Type B pancreatic cell (in vitro differentiated cells): ENCODE results near the gene KCNK17. TPM values are rescaled to one million over a fixed set of nuclear protein-coding genes. Genes with fewer than 3 reads are reported as not detected.

Experiments
- DNase-seq: peaks from one replicate; pipeline ENCODE4 v3.0.0; 2021; ENCODE audit warnings: mixed read lengths; ENCODE audit not compliant: unreplicated experiment; ENCODE audit errors: extremely low spot score
- H3K27ac Mint-ChIP-seq: 2 replicates; pipeline ENCODE4 v1.8.0; 2021; ENCODE audit warnings: mild to moderate bottlenecking, mixed read lengths
- H3K27me3 Mint-ChIP-seq: 2 replicates; pipeline ENCODE4 v1.8.0; 2021; ENCODE audit warnings: mixed read lengths
- H3K36me3 Mint-ChIP-seq: 2 replicates; pipeline ENCODE4 v1.8.0; 2021; ENCODE audit warnings: mixed read lengths
- H3K4me1 Mint-ChIP-seq: one replicate; pipeline ENCODE4 v1.8.0; 2021; ENCODE audit warnings: mixed read lengths; ENCODE audit not compliant: unreplicated experiment
- H3K4me3 Mint-ChIP-seq: 2 replicates; pipeline ENCODE4 v1.8.0; 2021; ENCODE audit warnings: mild to moderate bottlenecking, mixed read lengths
- H3K9me3 Mint-ChIP-seq: 2 replicates; pipeline ENCODE4 v1.8.0; 2021; ENCODE audit warnings: mixed read lengths
- CTCF ChIP-seq: fragments of 200-600 bp; sonication (generic); conservative IDR thresholded peaks from 2 replicates; pipeline ENCODE4 v1.5.0; 2021; ENCODE audit warnings: antibody characterized with exemption, mild to moderate bottlenecking
- total RNA-seq: library from RNA; stranded (reverse); gene quantifications from 2 replicates; pipeline ENCODE4 v1.2.1, GENCODE V29; 2021; ENCODE audit warnings: low replicate concordance

The KCNK17 gene
- total RNA-seq, 1 donor from 2014 or later: 9.9 TPM

- TF ChIP-seq CTCF: no peak
- DNase-seq: no peak
- H3K27ac Mint-ChIP-seq: no peak overlapping the region
- H3K27me3 Mint-ChIP-seq: peaks cover 8% of the 10 kb centered on the region
- H3K4me3 Mint-ChIP-seq: no peak overlapping the region
- no peaks in the 10 kb centered on the region for H3K36me3 Mint-ChIP-seq
- H3K4me1 Mint-ChIP-seq: peaks cover 6% of the 10 kb centered on the region
- no peaks in the 10 kb centered on the region for H3K9me3 Mint-ChIP-seq
Measured at GRCh38 chr6:39300739-39301138, 13.5 kb downstream of the KCNK17 start.

DNA sequence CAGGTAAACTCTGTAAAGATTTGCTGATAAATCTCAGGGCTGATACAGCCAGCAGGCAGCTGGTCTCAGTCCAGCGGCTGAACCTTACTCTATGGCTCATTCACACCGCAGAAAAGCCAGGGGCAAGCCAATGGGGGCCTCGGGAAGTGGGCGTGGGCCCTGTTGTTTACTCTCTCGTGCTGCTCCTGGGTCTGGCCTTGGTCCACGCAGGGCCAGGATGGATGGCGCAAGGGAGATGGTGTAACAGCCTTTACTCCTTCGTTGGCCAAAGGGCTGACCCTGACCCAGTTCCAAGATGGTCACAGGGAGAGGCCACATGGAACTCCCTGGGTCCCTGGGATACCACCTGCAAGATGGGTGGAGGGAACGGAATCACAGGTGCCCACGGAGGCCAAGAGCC is 16.2 kb downstream of the KCNK17 start:
- H3K27ac Mint-ChIP-seq: no peak overlapping the region
- H3K4me3 Mint-ChIP-seq: no peak overlapping the region
- H3K27me3 Mint-ChIP-seq: peaks cover 8% of the 10 kb centered on the region
- no peaks in the 10 kb centered on the region for H3K9me3 Mint-ChIP-seq
- DNase-seq: no peak
- TF ChIP-seq CTCF: no peak
- H3K36me3 Mint-ChIP-seq: no peaks in the 10 kb centered on the region
- H3K4me1 Mint-ChIP-seq: peaks cover 14% of the 10 kb centered on the region

DNA sequence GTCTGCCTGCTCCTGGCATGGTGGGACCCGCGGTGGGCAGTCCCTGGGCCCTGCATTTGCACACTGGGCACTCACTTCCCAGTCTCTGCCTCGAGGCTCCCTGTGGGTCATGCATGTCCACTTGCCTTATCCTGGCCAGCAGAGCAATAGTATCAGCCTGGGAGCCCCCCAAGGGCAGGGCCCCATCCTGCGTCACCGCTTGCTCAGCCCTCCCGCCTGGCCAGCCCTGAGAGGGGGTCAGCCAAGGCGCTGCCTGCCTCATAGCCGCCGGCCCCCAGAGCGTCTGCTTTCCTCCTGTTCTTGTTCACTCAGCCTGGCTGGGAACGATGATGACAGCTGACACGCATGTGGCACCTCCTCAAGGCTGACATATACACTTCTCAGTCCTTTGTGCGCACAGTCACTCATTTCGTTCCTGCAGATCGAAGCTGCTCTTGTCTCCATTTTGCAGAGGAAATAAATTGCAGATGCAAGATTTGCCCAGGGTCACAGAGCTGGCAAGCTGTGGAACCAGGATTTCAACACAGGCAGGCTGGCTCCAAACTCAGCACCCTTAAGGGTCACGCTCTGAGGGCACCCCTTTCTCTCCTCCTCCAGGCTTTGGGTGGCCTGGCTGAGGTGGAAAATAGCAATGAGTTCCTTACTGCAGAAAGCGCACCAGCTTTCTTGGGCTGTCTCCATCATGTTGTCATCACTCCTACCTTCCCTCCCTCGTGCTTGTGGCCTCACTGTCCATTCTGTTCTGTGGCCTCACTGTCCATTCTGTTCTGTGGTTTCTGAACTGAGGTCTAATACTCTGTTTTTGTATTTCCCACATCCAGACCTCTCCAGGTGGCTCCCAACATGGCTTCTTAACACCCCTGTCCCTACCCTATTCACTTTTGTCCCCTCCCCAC is 17.2 kb downstream of the KCNK17 start:
- H3K27ac Mint-ChIP-seq: no peak overlapping the region

DNA sequence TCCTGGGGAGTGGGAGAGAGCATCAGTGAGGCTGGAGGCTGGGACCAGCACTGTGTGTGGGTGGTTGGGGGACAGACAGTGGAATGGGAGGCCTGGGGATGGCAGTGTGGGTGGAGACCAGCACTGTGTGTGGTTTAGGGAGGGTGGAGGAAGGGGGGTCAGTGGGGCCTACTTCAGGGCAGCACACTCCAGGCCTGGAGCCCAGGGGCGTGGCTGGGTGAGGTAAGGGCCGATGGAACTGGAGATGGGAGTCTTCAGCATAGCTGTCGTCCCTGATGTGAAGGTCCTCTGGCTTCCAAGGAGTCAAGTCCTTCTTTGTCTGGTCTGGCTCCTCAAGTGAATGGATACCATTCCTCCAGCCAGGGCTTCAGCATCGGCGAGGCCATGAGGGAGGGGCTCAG is 18.6 kb downstream of the KCNK17 start:
- Mint-ChIP-seq H3K27ac (no peak overlapping the region), H3K9me3 (no peaks in the 10 kb centered on the region), H3K36me3 (no peaks in the 10 kb centered on the region), H3K4me1 (peaks cover 14% of the 10 kb centered on the region), H3K27me3 (peaks cover 19% of the 10 kb centered on the region), H3K4me3 (no peak overlapping the region)
- no peak for DNase-seq
- TF ChIP-seq CTCF: no peak

More for the DNA sequence above, 17.2 kb downstream of the KCNK17 start:
- no peak for DNase-seq
- peaks cover 16% of the 10 kb centered on the region for H3K27me3 Mint-ChIP-seq
- no peaks in the 10 kb centered on the region for H3K9me3 Mint-ChIP-seq
- no peak overlapping the region for H3K4me3 Mint-ChIP-seq
- no peak for TF ChIP-seq CTCF
- H3K36me3 Mint-ChIP-seq: no peaks in the 10 kb centered on the region
- peaks cover 14% of the 10 kb centered on the region for H3K4me1 Mint-ChIP-seq

GRCh38 chr6:39294899-39295298 is 19.3 kb downstream of the KCNK17 start:
- no peak overlapping the region for H3K27ac Mint-ChIP-seq
- peaks cover 14% of the 10 kb centered on the region for H3K4me1 Mint-ChIP-seq

More at GRCh38 chr6:39294899-39295298, 19.3 kb downstream of the KCNK17 start:
- H3K36me3 Mint-ChIP-seq: no peaks in the 10 kb centered on the region
- no peak for TF ChIP-seq CTCF
- no peak for DNase-seq
- H3K4me3 Mint-ChIP-seq: no peak overlapping the region
- H3K9me3 Mint-ChIP-seq: no peaks in the 10 kb centered on the region
- peaks cover 17% of the 10 kb centered on the region for H3K27me3 Mint-ChIP-seq
